Karpas-422 (cell line): ENCODE data around the gene KCNMB2. TPM values are rescaled to one million over a fixed set of nuclear protein-coding genes. Genes with fewer than 3 reads are reported as not detected.

Experiments
- DNase-seq: peaks from one replicate; pipeline ENCODE4 v3.0.0-alpha.2; 2015
- H2AFZ ChIP-seq: fragments of 200-600 bp; sonication (generic); 2 replicates; pipeline ENCODE4 v1.6.1; 2014; ENCODE audit warnings: antibody characterized with exemption, low read length, mixed read lengths
- H3K27ac ChIP-seq: fragments of 200-600 bp; sonication (generic); 2 replicates; pipeline ENCODE4 v1.5.1; 2014; ENCODE audit warnings: mild to moderate bottlenecking, low read length, moderate library complexity
- H3K27me3 ChIP-seq: fragments of 200-600 bp; sonication (generic); 2 replicates; pipeline ENCODE4 v1.6.1; 2014; ENCODE audit warnings: low read length, mixed read lengths
- H3K36me3 ChIP-seq: fragments of 200-600 bp; sonication (generic); 2 replicates; pipeline ENCODE4 v1.6.1; 2014; ENCODE audit warnings: low read length, mixed read lengths; ENCODE audit not compliant: insufficient read depth
- H3K4me1 ChIP-seq: fragments of 200-600 bp; sonication (generic); 2 replicates; pipeline ENCODE4 v1.6.1; 2014; ENCODE audit warnings: mild to moderate bottlenecking, low read length, mixed read lengths
- H3K4me2 ChIP-seq: fragments of 200-600 bp; sonication (generic); 2 replicates; pipeline ENCODE4 v1.6.1; 2014; ENCODE audit warnings: low read length, low read depth, mild to moderate bottlenecking; ENCODE audit not compliant: poor library complexity, severe bottlenecking
- H3K4me3 ChIP-seq: fragments of 200-600 bp; sonication (generic); 2 replicates; pipeline ENCODE4 v1.5.1; 2014; ENCODE audit warnings: mild to moderate bottlenecking, antibody characterized with exemption, low read length, mixed read lengths
- H3K79me2 ChIP-seq: fragments of 200-600 bp; sonication (generic); 2 replicates; pipeline ENCODE4 v1.6.1; 2014; ENCODE audit warnings: mild to moderate bottlenecking, low read length, mixed read lengths
- H3K9ac ChIP-seq: fragments of 200-600 bp; sonication (generic); 2 replicates; pipeline ENCODE4 v1.6.0; 2014; ENCODE audit warnings: low read length
- H3K9me2 ChIP-seq: fragments of 200-600 bp; sonication (generic), shearing (Covaris generic); replicated peaks from 2 replicates; pipeline ENCODE4 v1.6.0; 2014; ENCODE audit warnings: mild to moderate bottlenecking, low read length, moderate library complexity; ENCODE audit not compliant: insufficient read depth
- H3K9me3 ChIP-seq: fragments of 300-700, 200-600 bp; sonication (generic); 2 replicates; pipeline ENCODE4 v1.6.1; 2014; ENCODE audit warnings: low read length, mixed read lengths
- H4K20me1 ChIP-seq: fragments of 200-600 bp; sonication (generic); 2 replicates; pipeline ENCODE4 v1.6.1; 2014; ENCODE audit warnings: mild to moderate bottlenecking, antibody characterized with exemption, low read length, low read depth; ENCODE audit not compliant: insufficient read depth
- total RNA-seq: library from RNA; depleted of rRNA; stranded (reverse); fragments of >200 nt; shearing (Covaris generic); gene quantifications from 2 replicates; pipeline ENCODE4 v1.2.3, GENCODE V29; 2014; ENCODE audit warnings: low replicate concordance; rRNA removed

KCNMB2 gene
- not detected in 2 replicates for total RNA-seq

DNA sequence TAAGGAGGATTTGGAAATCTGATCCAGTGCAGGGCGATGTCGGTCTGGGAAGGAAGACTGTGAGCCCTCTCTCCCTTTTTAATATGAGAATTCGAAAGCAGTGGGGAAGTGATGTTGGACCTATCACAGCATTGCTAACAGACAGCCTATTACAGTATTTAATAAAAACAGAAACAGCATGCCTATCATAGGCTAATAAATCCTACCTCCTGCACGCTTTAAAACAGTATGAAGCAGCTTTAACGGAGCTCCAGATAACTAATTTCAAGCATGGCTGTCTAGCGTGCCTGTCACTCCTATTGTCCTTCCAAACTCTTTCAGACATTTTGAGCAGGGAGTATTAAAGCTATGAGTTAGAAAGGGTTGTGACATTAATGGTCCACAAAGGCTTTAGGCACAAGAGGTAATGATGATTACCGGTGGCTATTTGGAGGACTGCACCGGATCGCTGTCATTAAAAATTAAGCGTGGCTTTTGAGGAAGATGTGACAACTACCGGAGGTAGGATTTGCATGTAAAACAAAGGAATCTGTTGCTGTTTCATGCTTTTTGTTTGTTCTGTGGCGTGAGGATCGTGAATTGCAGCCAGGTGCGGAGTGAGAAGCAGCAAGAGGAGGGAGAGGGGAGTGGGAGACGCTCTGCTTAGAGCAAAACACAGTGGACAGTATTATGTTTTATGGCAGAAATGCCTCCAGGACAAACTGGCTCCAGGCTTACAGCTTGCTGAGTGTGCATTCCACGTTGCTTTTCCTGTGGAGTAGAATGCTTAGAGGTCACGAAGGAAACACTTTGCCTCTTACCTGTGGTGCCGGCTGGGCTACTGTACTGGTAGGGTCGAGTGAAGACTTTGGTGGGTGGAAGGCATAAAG, at the start of gene KCNMB2:
Gene KCNMB2 (plus strand): TSS at position 226 of the 869 bp plus-strand sequence.
- Histone ChIP-seq H3K79me2 (no peaks in the 10 kb centered on the region), H3K9me2 (no peaks in the 10 kb centered on the region), H3K4me2 (no peak within 1 kb of the TSS), H3K27ac (no peak within 1 kb of the TSS), H3K9me3 (no peaks in the 10 kb centered on the region), H3K27me3 (no peaks in the 10 kb centered on the region), H3K36me3 (no peaks in the 10 kb centered on the region), H3K9ac (no peak within 1 kb of the TSS), H4K20me1 (no peaks in the 10 kb centered on the region), H2AFZ (no peak within 1 kb of the TSS), H3K4me3 (no peak within 1 kb of the TSS), H3K4me1 (no peaks in the 10 kb centered on the region)
- DNase-seq = no peak

- DNase-seq = no peak
- Histone ChIP-seq H3K79me2 (no peaks in the 10 kb centered on the region), H3K4me2 (no peak overlapping the region)
Observed at GRCh38 chr3:178486903-178487302, 49.3 kb upstream of the KCNMB2 start.

DNA sequence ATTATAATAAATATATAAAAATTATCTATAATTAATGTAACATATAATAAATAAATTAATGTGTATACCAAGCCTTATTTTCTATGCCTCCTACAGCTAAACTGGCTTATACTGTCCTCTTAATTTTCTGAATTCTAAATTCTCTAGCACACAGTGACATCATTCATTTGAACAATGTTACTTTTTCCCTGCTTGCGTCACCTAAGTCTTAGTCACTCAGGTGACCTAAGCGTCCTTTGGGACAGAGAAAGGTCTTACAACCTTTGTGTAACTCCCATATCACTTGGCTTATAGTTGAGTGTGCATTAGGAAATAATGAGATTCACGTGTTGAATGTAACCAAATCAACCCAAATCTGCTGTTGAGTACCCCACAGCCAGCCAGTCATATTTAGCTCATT, 48.5 kb upstream of the KCNMB2 start:
- H3K36me3 ChIP-seq = no peaks in the 10 kb centered on the region
- H3K4me3 ChIP-seq = no peak overlapping the region
- no peaks in the 10 kb centered on the region for H3K9me3 ChIP-seq

More at GRCh38 chr3:178486903-178487302, 49.3 kb upstream of the KCNMB2 start:
- Histone ChIP-seq H3K27me3 (no peaks in the 10 kb centered on the region), H3K36me3 (no peaks in the 10 kb centered on the region), H3K4me1 (no peaks in the 10 kb centered on the region), H3K27ac (no peak overlapping the region), H3K9me3 (no peaks in the 10 kb centered on the region), H2AFZ (no peak overlapping the region), H3K4me3 (no peak overlapping the region), H4K20me1 (no peaks in the 10 kb centered on the region), H3K9me2 (no peaks in the 10 kb centered on the region), H3K9ac (no peak overlapping the region)

DNA sequence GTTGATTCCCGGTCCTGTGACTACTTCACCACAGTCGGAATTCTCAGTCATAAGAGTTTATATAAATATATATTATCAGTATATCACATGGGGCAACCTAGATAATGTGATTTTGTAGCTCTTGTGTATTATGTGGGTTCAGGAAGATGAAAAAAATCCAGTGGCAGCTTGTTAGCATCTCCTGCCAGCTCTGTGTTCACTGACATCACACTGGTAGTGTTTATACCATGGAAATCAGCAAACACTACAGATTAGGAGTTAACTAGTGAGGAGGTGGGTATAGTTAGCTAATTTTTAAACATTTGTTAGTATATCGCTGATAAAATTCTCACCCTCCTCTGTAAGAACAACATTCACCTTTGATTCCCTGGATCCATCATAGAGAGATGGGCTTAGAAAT, 44.5 kb upstream of the KCNMB2 start:
- H3K9me3 ChIP-seq = no peaks in the 10 kb centered on the region
- no peak overlapping the region for H2AFZ ChIP-seq
- H4K20me1 ChIP-seq = no peaks in the 10 kb centered on the region
- DNase-seq = no peak
- H3K27ac ChIP-seq = no peak overlapping the region
- H3K79me2 ChIP-seq = no peaks in the 10 kb centered on the region
- H3K9me2 ChIP-seq = no peaks in the 10 kb centered on the region
- no peak overlapping the region for H3K9ac ChIP-seq
- H3K4me3 ChIP-seq = no peak overlapping the region
- H3K27me3 ChIP-seq = no peaks in the 10 kb centered on the region
- no peak overlapping the region for H3K4me2 ChIP-seq
- H3K4me1 ChIP-seq = no peaks in the 10 kb centered on the region
- no peaks in the 10 kb centered on the region for H3K36me3 ChIP-seq

More for the DNA sequence above, 48.5 kb upstream of the KCNMB2 start:
- no peaks in the 10 kb centered on the region for H3K27me3 ChIP-seq
- H4K20me1 ChIP-seq = no peaks in the 10 kb centered on the region
- no peaks in the 10 kb centered on the region for H3K9me2 ChIP-seq
- no peaks in the 10 kb centered on the region for H3K79me2 ChIP-seq
- no peak overlapping the region for H3K9ac ChIP-seq
- no peak for DNase-seq
- no peak overlapping the region for H2AFZ ChIP-seq
- no peak overlapping the region for H3K4me2 ChIP-seq
- H3K27ac ChIP-seq = no peak overlapping the region
- no peaks in the 10 kb centered on the region for H3K4me1 ChIP-seq

DNA sequence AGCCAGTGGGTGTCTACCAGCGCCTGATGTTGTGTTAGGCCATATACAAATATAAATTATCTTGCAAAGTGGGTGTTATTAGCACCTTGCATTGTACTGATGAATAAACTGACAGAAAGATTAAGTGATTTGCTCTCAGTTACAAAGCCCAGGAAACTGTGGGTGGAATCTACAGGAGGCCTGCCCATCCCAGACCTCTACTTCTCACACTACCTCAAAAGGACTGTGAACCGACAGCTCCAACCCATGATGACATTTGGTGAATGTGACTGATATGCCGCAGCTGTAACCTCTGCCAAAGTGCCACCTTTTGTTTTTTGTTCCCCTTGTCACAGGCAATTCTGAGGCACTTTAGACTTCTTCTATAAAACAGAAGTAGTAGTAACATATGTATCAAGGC, 43.7 kb upstream of the KCNMB2 start:
- H3K9me3 ChIP-seq = no peaks in the 10 kb centered on the region
- no peak overlapping the region for H2AFZ ChIP-seq
- no peak overlapping the region for H3K27ac ChIP-seq
- H3K9me2 ChIP-seq = no peaks in the 10 kb centered on the region
- no peaks in the 10 kb centered on the region for H3K4me1 ChIP-seq
- no peak overlapping the region for H3K4me2 ChIP-seq
- H4K20me1 ChIP-seq = no peaks in the 10 kb centered on the region
- no peaks in the 10 kb centered on the region for H3K27me3 ChIP-seq
- H3K9ac ChIP-seq = no peak overlapping the region
- DNase-seq = no peak
- no peak overlapping the region for H3K4me3 ChIP-seq
- no peaks in the 10 kb centered on the region for H3K79me2 ChIP-seq
- H3K36me3 ChIP-seq = no peaks in the 10 kb centered on the region

DNA sequence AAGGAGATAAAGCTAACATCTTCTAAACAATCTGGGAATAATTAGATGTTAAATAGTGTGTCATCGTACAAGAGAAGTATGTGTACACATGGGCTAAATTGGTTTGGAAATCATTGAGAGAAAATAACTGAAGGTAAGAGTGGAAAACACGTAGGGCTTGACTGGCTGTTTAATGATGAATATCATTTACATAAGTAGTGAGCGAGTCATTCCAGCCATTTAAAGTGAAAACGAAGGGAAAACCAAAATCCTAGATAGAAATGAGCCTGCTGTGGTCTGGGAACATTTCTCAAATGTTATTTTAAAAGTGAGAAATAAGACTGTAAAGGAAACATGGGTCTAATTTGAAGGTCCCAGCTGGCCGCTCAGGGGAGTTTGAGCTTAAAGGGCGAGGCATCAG, 41.9 kb upstream of the KCNMB2 start:
- no peak overlapping the region for H3K9ac ChIP-seq
- no peak overlapping the region for H3K27ac ChIP-seq
- no peak overlapping the region for H2AFZ ChIP-seq
- no peak for DNase-seq
- no peaks in the 10 kb centered on the region for H3K9me2 ChIP-seq
- H4K20me1 ChIP-seq = no peaks in the 10 kb centered on the region
- H3K4me2 ChIP-seq = no peak overlapping the region
- H3K27me3 ChIP-seq = no peaks in the 10 kb centered on the region
- no peaks in the 10 kb centered on the region for H3K9me3 ChIP-seq
- no peaks in the 10 kb centered on the region for H3K36me3 ChIP-seq
- no peaks in the 10 kb centered on the region for H3K4me1 ChIP-seq
- no peak overlapping the region for H3K4me3 ChIP-seq
- H3K79me2 ChIP-seq = no peaks in the 10 kb centered on the region

- H3K27me3 ChIP-seq = no peaks in the 10 kb centered on the region
- no peak overlapping the region for H2AFZ ChIP-seq
- no peaks in the 10 kb centered on the region for H3K79me2 ChIP-seq
- DNase-seq = no peak
- H3K4me1 ChIP-seq = no peaks in the 10 kb centered on the region
- no peaks in the 10 kb centered on the region for H3K36me3 ChIP-seq
- no peak overlapping the region for H3K9ac ChIP-seq
- no peaks in the 10 kb centered on the region for H4K20me1 ChIP-seq
- no peaks in the 10 kb centered on the region for H3K9me3 ChIP-seq
- H3K4me2 ChIP-seq = no peak overlapping the region
- H3K9me2 ChIP-seq = 0 out of 2 replicates have a peak, but pooled peaks cover 3% of the 10 kb centered on the region
- H3K4me3 ChIP-seq = no peak overlapping the region
- no peak overlapping the region for H3K27ac ChIP-seq
Observed at GRCh38 chr3:178496911-178497310, 39.3 kb upstream of the KCNMB2 start.

DNA sequence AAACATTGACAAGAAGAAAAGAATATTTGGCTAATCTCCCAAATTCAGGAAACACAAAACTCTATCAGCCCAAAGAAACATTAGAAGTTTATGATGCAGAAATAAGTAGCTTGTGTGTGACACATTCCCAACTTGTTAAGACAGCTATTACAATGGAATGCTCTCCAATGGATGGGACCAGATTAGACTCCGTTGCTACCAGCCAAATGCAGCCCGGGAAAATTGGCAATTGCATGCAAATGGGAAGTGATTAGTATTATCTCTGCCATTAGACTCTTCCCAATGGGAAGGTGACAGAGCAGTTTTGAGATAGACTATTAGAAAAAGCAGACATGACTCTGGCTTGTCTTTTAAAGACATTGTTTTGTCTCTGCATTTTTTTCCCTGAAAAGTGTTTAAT, 37.4 kb upstream of the KCNMB2 start:
- no peaks in the 10 kb centered on the region for H3K4me1 ChIP-seq
- H3K27ac ChIP-seq = no peak overlapping the region
- no peaks in the 10 kb centered on the region for H3K79me2 ChIP-seq
- no peak overlapping the region for H3K4me2 ChIP-seq
- H3K9me2 ChIP-seq = 0 out of 2 replicates have a peak, but pooled peaks cover 3% of the 10 kb centered on the region
- no peak overlapping the region for H3K4me3 ChIP-seq
- no peaks in the 10 kb centered on the region for H4K20me1 ChIP-seq
- no peak overlapping the region for H2AFZ ChIP-seq
- no peak overlapping the region for H3K9ac ChIP-seq
- H3K36me3 ChIP-seq = no peaks in the 10 kb centered on the region
- no peak for DNase-seq
- H3K27me3 ChIP-seq = no peaks in the 10 kb centered on the region
- H3K9me3 ChIP-seq = no peaks in the 10 kb centered on the region
